ENCODE data around the gene WDR91.

Gene WDR91

GRCh38 chr7:135195968-135196629 lies 15.2 kb downstream of the WDR91 start:
- DNase-seq, result no peak

- no peak for DNase-seq
These were observed 16.2 kb downstream of the WDR91 start for GRCh38 chr7:135195156-135195555.

- no peak for DNase-seq
These were observed 16.7 kb downstream of the WDR91 start for GRCh38 chr7:135194494-135195095.

- no peak for DNase-seq
These were observed 17.7 kb downstream of the WDR91 start for GRCh38 chr7:135193615-135194081.

GRCh38 chr7:135192914-135193536 lies 18.3 kb downstream of the WDR91 start:
- no peak for DNase-seq

- DNase-seq, result no peak
These were observed 20.6 kb downstream of the WDR91 start for GRCh38 chr7:135190703-135191102.

- no peak for DNase-seq
These were observed 21.4 kb downstream of the WDR91 start for GRCh38 chr7:135189961-135190360.

GRCh38 chr7:135189221-135189662 lies 22.1 kb downstream of the WDR91 start:
- DNase-seq, result no peak

GRCh38 chr7:135188298-135188984 lies 22.9 kb downstream of the WDR91 start:
- DNase-seq, result no peak

- DNase-seq, result no peak
These were observed 24.5 kb downstream of the WDR91 start for GRCh38 chr7:135186841-135187253.

- no peak for DNase-seq
These were observed 25.1 kb downstream of the WDR91 start for GRCh38 chr7:135186261-135186540.

- DNase-seq, result no peak
These were observed 25.7 kb downstream of the WDR91 start for GRCh38 chr7:135185471-135186260.

GRCh38 chr7:135184254-135184841 lies 27.0 kb downstream of the WDR91 start:
- no peak for DNase-seq

- DNase-seq, result no peak
These were observed 27.8 kb downstream of the WDR91 start for GRCh38 chr7:135183478-135183877.

- DNase-seq, result no peak
These were observed 29.2 kb downstream of the WDR91 start for GRCh38 chr7:135181929-135182678.

GRCh38 chr7:135181261-135181928 lies 29.9 kb downstream of the WDR91 start:
- DNase-seq, result no peak

- DNase-seq, result no peak
These were observed 31.2 kb downstream of the WDR91 start for GRCh38 chr7:135180122-135180521.

GRCh38 chr7:135179321-135179925 lies 31.9 kb downstream of the WDR91 start:
- no peak for DNase-seq

GRCh38 chr7:135178364-135178763 lies 33.0 kb downstream of the WDR91 start:
- no peak for DNase-seq

GRCh38 chr7:135177028-135177696 lies 34.2 kb downstream of the WDR91 start:
- DNase-seq, result no peak

All from DMS79 (cell line).